ENCODE results near the gene PNMA3.
"Not testable (repeated sequence)": the region's sequence is repeated elsewhere in the genome, so short reads cannot be mapped to it uniquely, and the experiment has no call there.

- not testable (repeated sequence) for TF ChIP-seq CTCF (IDR thresholded peaks at IDR 0.05; ENCODE audit: insufficient read depth, low read length, poor library complexity, severe bottlenecking); EZH2phosphoT487 (conservative IDR thresholded peaks at IDR 0.05; ENCODE audit: low read length)
Observed at GRCh38 chrX:153083238-153083923, 27.1 kb downstream of the PNMA3 start.
